ENCODE results near the gene AHCY.
"Not testable (repeated sequence)": the region's sequence is repeated elsewhere in the genome, so short reads cannot be mapped to it uniquely, and the experiment has no call there.

Gene AHCY

DNA sequence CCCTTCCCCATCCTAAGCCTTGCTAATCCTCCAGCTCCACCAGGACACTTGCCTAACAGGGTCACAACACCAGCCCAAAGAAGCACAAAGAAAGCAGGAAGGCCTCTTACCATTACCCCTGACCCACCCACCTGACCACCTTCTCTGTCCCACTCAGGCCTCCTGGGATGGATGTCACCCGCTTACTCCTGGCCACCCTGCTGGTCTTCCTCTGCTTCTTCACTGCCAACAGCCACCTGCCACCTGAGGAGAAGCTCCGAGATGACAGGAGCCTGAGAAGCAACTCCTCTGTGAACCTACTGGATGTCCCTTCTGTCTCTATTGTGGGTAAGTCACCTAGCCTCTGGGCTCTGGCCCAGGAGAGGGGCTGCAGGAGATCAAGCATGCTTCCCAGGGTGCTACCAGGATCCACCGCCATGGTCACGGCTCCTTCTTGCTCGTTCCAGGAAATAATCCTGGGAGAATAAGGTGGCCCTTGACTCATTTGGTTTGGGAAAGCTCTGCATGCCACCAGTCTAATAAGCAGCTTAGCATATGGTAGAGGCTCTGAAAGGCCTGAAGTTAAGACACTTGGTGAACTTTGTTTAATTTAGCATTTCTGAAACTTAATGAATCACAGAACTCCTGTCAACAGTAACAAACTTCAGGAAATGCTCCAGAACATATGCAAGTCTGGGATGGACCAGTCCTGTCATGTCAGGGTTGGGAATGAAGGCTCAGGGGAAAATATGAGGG is 42.8 kb downstream of the AHCY start:
- Histone ChIP-seq H3K27me3 (replicated peaks) (no peaks in the 10 kb centered on the region), H3K27ac (no peak overlapping the region), H3K4me3 (ENCODE audit: low read depth, low read length) (no peak overlapping the region), H3K36me3 (replicated peaks) (no peaks in the 10 kb centered on the region)
- TF ChIP-seq, protein P1, sequence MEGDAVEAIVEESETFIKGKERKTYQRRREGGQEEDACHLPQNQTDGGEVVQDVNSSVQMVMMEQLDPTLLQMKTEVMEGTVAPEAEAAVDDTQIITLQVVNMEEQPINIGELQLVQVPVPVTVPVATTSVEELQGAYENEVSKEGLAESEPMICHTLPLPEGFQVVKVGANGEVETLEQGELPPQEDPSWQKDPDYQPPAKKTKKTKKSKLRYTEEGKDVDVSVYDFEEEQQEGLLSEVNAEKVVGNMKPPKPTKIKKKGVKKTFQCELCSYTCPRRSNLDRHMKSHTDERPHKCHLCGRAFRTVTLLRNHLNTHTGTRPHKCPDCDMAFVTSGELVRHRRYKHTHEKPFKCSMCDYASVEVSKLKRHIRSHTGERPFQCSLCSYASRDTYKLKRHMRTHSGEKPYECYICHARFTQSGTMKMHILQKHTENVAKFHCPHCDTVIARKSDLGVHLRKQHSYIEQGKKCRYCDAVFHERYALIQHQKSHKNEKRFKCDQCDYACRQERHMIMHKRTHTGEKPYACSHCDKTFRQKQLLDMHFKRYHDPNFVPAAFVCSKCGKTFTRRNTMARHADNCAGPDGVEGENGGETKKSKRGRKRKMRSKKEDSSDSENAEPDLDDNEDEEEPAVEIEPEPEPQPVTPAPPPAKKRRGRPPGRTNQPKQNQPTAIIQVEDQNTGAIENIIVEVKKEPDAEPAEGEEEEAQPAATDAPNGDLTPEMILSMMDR (IDR thresholded peaks at IDR 0.05; ENCODE audit: low read depth, low read length, missing control alignments): no peak
- no peak for DNase-seq
- in situ Hi-C loops (cut with HindIII; ENCODE audit: low pct_ligation_motif_present, low sequenced_read_pairs): no loop called here

DNA sequence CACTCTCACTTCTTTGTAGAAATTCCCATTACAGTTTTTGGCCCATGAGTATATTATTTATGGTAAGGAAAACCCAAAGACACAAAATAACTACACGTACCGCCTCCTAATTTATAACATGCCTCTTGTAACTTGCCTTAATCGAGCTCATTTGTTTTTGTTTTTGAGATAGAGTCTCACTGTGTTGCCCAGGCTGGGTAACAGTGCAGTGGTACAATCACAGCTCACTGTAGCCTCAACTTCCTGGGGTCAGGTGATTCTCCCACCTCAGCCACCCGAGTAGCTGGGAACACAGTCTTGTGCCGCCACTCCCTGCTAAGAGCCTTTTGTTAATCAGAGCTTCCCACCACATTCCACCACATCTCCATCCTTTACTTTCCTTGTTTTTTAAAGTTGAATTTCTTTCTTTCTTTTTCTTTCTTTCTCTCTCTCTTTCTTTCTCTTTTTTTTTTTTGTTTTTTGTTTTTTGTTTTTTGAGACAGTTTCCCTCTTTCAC is 46.5 kb downstream of the AHCY start:
- Histone ChIP-seq H3K4me3 (ENCODE audit: low read depth, low read length) (no peak overlapping the region), H3K36me3 (replicated peaks) (no peaks in the 10 kb centered on the region), H3K27me3 (replicated peaks) (no peaks in the 10 kb centered on the region), H3K27ac (no peak overlapping the region)
- no peak for DNase-seq
- in situ Hi-C loops (cut with HindIII; ENCODE audit: low pct_ligation_motif_present, low sequenced_read_pairs): no loop called here
- TF ChIP-seq, protein P1 (IDR thresholded peaks at IDR 0.05; ENCODE audit: low read depth, low read length, missing control alignments): no peak

DNA sequence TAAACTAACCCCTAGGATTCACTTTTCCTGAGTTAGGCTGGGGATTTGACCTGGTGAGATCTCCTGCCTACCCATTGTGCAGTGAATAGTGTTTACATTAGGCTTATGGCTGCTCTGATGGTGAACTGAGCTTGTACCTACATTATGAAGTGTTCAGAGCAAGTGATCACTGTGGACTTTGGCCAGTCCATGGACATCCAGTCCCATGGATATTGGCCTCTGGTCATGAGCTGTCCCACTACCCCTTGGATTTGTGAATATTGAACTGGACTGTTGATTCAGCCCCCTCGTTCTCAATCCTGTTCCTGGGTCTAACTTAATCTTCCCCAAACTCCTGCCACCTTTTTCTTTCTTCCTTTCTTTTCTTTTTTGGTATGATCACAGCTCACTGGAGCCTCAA is 48.2 kb downstream of the AHCY start:
- no peaks in the 10 kb centered on the region for H3K36me3 ChIP-seq (replicated peaks)
- TF ChIP-seq, protein P1 (IDR thresholded peaks at IDR 0.05; ENCODE audit: low read depth, low read length, missing control alignments): no peak
- no peaks in the 10 kb centered on the region for H3K27me3 ChIP-seq (replicated peaks)
- no peak overlapping the region for H3K4me3 ChIP-seq (ENCODE audit: low read depth, low read length)
- in situ Hi-C loops (cut with HindIII; ENCODE audit: low pct_ligation_motif_present, low sequenced_read_pairs): no loop called here
- H3K27ac ChIP-seq: no peak overlapping the region
- DNase-seq: no peak

DNA sequence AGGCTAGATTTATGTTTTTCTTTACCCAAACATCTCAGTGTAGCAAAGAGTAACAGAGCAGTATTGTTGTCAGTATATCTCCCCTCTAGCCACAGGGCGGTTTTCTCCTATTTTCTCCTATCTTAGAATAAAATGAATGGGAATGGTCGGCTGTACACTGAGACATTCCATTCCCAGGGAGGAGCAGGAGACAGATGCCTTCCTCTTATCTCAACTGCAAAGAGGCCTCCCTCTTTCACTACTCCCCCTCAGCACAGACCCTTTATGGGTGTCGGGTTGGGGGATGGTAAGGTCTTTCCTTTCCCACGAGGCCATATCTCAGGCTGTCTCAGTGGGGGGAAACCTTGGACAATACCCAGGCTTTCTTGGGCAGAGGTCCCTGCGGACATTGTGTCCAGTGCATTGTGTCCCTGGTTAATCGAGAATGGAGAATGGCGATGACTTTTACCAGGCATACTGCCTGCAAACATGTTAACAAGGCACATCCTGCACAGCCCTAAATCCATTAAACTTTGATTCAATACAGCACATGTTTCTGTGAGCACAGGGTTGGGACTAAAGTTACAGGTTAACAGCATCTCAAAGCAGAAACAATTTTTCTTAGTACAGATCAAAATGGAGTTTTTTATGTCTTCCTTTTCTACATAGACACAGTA is 50.6 kb downstream of the AHCY start:
- H3K27ac ChIP-seq; H3K36me3 ChIP-seq (replicated peaks); DNase-seq; H3K4me3 ChIP-seq (ENCODE audit: low read depth, low read length); in situ Hi-C loops (cut with HindIII; ENCODE audit: low pct_ligation_motif_present, low sequenced_read_pairs); H3K27me3 ChIP-seq (replicated peaks): not testable (repeated sequence)

- TF ChIP-seq, protein P1 (IDR thresholded peaks at IDR 0.05; ENCODE audit: low read depth, low read length, missing control alignments): no peak
- DNase-seq: no peak
- in situ Hi-C loops (cut with HindIII; ENCODE audit: low pct_ligation_motif_present, low sequenced_read_pairs): no loop called here
- Histone ChIP-seq H3K27me3 (replicated peaks) (no peaks in the 10 kb centered on the region), H3K27ac (no peak overlapping the region), H3K4me3 (ENCODE audit: low read depth, low read length) (no peak overlapping the region), H3K36me3 (replicated peaks) (no peaks in the 10 kb centered on the region)
Measured at GRCh38 chr20:34251619-34252018, 51.5 kb downstream of the AHCY start.

- H3K27ac ChIP-seq: no peak overlapping the region
- no peaks in the 10 kb centered on the region for H3K27me3 ChIP-seq (replicated peaks)
- in situ Hi-C loops (cut with HindIII; ENCODE audit: low pct_ligation_motif_present, low sequenced_read_pairs): no loop called here
- TF ChIP-seq, protein P1 (IDR thresholded peaks at IDR 0.05; ENCODE audit: low read depth, low read length, missing control alignments): no peak
- H3K36me3 ChIP-seq (replicated peaks): no peaks in the 10 kb centered on the region
- no peak overlapping the region for H3K4me3 ChIP-seq (ENCODE audit: low read depth, low read length)
- no peak for DNase-seq
Measured at GRCh38 chr20:34250005-34250404, 53.1 kb downstream of the AHCY start.
